AML-193 (cell line): ENCODE measurements around the gene XPO1.
"Not testable (repeated sequence)": the region's sequence is repeated elsewhere in the genome, so short reads cannot be mapped to it uniquely, and the experiment has no call there.

Experiments used
- DNase-seq, 2 experiments: peaks; one replicate each; lab custom pipeline; 2025; lab: John Stamatoyannopoulos, UW

Gene XPO1

DNA sequence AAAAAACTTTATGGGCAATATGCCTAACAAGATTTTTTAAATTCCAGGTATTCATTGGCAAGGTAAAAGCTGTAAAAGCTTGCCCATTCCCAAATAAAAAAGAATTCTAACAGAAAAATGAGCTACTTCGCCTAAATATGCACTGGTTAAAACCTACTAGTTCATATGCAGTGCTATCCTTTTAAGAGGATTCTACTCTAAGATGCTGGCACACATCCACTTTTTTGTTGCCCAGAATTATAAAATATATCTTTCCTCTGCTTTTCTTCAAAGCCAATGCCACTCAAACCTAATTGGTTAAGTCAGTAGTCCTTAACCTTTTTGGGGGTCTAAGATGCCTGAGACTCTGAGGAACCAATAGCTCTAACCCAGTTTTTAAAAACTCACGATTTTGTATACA is 3.2 kb downstream of the XPO1 start:
- DNase-seq: no peak

DNA sequence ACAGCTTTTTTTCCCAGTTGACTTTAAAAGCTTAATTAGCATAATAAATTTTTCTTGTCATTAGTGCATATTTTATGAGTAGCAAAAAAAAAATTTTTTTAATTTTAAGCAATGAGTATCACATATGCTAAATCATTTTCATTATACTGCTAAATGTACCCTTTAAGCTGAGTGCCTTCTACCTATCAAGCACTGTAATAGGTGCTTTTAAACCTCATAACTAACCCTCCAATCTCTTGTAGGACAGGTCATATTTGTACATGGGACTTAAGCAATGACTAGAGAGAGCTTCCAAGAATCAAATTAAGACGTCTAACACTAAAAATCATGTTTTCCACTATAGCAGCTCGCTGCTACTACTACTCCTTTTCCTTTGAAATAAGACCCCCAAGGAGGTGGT is 7.4 kb downstream of the XPO1 start:
- no peak for DNase-seq

DNA sequence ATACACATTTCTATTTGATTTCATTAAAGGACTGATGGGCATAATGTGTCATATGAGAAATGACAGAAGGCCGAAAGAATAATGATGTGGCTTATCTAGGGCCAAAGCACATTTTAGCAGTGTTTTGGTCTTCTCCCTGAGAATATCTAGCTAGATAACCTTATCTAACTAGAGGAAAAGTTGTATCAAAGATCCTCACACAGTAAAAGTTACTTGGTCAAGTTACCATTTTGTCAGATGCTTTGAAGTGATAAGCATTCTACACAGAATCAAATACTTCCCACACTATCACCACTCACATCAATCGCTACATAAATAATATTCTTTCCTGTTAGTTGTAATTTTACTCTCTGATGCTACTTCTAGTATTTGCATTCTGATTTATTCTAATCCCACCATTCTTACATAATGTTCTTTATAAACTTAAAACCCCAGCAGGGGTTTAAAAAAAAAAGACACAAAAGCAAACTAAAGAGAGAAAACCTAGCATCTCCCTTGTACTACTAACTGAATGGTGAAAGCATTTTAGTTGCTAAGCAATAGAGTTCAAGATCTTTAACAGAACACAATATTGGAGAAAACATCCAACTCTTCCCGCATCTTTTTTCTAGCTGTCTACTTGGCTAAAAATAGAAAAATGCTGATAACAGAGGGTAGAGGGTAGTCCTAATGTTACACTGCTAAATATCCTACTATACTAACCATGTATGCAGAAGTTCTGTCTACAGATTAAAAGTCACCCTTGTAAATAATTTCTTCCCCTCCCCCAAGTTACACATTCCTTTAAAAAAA is 8.0 kb downstream of the XPO1 start:
- no peak for DNase-seq

- DNase-seq: no peak
Observed at GRCh38 chr2:61520261-61520660, 17.9 kb downstream of the XPO1 start.

GRCh38 chr2:61512768-61513398 is 25.3 kb downstream of the XPO1 start:
- no peak for DNase-seq

DNA sequence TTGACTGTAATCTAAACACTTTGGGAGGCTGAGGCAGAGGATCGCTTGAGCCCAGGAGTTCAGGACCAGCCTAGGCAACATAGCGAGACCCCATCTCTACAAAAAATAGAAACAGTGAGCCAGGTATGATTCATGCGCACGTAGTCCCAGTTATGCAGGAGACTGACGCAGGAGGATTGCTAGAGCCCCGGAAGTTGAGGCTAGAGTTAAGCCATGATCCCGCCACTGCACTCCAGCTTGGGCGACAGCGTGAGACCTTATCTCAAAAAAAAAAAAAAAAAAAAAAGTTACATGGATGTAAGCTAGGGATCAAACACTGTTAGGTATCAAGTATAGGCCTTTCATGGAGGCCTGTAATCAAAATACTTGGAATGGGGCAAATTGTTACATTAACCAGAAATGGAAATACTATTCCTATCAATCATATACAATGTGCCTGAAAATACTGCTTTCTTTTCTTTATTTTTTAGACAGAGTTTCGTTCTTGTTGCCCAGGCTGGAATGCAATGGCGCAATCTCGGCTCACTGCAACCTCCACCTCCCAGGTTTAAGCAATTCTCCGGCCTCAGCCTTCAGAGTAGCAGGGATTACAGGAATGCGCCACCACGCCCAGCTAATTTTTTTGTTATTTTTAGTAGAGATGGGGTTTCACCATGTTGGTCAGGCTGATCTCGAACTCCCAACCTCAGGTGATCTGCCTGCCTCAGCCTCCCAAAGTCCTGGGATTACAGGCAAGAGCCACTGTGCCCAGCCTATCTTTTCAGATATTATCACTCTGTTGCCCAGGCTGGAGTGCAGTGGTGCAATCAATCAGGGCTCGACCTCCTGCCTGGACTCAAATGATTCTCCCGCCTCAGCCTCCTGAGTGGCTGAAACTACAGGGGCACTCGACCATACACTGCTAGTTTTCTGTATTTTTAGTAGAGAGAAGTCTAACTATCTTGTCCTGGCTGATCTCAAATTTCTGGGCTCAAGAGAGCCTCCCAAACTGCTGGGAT is 27.2 kb downstream of the XPO1 start:
- DNase-seq: no peak

- no peak for DNase-seq
Observed at GRCh38 chr2:61504949-61505348, 33.2 kb downstream of the XPO1 start.

DNA sequence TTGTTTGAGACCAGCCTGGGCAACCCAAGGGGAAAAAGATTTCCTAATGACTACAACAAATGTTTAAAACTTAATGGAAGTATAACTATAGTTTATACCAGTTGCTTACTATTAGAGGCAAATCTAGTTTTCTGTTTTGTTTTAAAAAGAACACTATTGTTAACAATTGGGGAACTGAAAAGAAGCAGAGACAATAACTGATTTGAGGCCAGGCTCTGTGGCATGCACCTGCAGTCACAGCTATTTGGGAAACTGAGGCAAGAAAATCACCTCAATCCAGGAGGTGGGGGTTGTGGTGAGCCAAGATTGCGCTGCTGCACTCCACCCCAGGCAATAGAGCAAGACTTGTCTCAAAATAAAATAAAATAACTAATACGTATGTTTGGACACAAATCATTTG is 39.1 kb downstream of the XPO1 start:
- no peak for DNase-seq

GRCh38 chr2:61493523-61493942 is 44.6 kb downstream of the XPO1 start:
- DNase-seq: no peak

- DNase-seq: no peak
Observed at GRCh38 chr2:61492476-61492875, 45.7 kb downstream of the XPO1 start.

- DNase-seq: no peak
Observed at GRCh38 chr2:61485281-61485680, 52.9 kb downstream of the XPO1 start.

- DNase-seq: no peak
Observed at GRCh38 chr2:61478086-61478485, 60.1 kb downstream of the XPO1 start.

GRCh38 chr2:61476929-61477589 is 61.1 kb downstream of the XPO1 start:
- not testable (repeated sequence) for DNase-seq

- no peak for DNase-seq
Observed at GRCh38 chr2:61471905-61472805, 66.0 kb downstream of the XPO1 start.

DNA sequence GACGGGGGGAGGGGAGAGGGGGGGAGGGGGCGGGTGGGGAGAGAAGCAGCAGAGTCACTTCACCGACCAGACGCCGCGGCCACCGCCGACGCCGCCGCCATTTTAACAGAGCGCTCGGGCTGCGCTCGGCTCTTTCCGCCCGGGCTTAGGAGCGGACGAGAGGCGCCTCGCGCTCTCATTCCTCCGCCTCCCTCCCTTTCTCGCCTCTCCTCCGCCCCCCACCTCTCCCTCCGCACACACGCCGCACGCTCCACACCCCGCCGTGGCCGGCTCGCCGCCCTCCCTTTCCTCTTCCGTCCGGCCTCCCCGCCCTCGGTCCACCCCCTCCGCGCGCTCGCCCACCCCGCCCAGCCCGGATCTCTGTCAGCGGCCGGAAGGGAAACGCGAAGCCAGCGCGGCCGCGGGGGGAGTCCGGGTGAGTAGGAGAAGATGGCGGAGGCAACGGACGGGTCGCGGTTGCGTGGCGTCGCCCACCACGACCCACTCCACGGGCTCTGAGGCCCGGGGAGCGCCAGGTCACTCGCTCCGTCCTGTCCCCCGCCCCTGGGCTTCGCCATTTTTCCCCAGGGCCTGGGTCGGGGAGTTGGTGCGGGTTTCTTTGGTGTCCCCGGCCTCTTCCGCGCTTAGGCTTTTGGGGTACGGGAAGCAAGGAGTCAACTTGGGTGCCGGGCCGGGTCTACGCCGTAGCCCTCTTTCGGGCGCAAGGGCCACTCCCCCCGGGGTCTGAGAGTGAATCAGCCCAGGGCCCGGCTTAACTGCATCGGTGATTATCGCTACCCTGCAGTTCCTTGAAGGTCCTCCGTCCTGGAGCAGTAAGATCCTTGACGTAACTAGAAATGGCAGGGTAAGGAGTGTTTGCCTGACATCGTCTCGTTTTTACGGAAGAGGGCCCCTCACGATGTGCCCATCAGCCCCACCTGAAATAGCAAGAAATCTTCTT is 66.9 kb downstream of the XPO1 start, which contains the start of gene USP34:
TSS of gene USP34 (minus strand) at position 123 of the 940 bp plus-strand sequence. CDS start 395 bp downstream, outside the sequence.
- peak; percentile 87 to 90 for DNase-seq

DNA sequence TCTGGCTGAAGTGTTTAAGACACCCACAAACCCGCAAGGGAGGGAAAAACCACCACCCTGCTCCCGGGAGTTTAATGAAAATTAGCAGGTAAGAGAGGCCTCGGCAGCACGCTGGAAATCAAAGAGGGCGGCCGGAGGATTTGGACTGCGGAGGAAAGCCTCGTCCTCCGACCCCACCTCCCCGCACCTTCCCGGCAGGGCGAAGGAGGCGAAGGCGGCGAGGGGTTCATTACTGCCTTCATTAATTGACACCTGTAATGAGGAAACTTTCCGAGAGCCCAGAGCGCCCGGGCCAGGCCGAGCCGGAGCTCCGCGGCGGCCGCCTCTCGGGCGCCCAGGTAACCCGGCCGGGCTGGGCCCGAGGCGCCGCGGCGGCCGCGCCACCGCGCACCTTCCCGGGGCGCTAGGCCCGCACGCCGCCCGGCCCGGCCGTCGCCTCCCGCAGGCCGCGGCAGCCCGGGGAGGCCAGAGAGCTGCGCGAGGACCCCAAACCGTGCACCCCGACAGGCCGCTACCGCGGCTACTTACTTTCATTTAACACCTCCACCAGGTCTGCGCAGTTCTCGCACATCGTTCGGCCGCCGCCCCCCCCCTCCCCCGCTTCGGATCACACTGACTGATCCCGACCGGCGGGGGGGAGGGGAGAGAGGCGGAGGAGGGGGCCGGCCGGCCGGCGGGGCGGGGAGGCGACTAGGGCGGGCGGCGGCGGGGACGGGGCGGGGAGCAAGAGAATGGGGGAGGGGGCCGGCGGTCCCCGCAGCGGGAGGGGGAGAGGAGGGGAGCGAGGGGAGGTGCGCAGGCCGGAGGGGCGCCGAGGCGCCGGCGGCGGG is 67.8 kb downstream of the XPO1 start:
- peak; percentile 44 for DNase-seq

DNA sequence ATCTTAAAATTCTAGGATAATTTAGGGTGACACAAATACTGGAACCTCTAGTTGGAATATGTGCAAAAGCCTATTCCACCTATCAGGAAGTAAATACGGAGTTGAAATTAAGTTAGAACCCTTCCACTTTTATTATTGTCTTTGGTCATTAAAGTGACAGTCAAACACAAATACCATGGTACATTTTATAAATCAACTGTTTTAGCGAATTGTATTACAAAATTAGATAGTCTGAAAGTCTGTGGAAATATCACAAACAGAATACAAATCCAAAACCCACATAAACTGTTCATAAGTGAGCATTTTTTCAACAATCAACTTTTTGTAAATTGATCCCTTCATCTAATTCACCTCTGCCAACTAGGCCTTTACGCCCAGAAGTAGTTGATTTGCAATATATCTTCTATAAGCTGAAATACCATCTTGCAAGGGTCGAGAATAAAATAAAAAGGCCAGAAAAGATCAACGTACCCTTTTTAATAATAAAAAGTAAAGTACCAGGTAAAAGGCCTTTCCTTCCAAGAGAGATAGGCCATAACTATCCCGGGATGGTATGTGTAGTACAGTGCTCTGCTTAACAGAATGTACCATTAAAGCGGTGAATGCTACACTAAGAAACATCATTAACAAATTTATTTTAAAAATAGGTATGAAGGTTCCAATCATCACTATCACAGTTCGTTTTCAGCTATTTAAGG is 68.6 kb downstream of the XPO1 start:
- DNase-seq: no peak

DNA sequence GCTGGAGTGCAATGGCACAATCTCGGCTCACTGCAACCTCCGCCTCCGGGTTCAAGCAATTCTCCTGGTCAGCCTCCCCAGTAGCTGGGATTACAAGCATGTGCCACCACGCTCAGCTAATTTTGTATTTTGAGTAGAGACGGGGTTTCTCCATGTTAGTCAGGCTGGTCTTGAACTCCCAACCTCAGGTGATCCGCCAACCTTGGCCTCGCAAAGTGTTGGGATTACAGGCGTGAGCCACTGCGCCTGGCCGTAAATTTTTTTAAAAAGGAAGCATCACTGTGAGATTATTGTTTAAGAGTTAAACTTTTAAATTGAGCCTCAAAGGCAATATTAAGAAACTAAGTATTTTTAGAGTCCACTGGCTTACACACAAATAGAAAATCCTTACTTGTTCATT is 69.9 kb downstream of the XPO1 start:
- DNase-seq: not testable (repeated sequence)
